T47D (cell line): Measurements from ENCODE around the gene SF1.

ENCODE experiments used
- DNase-seq, 2 experiments: peaks; one replicate each; pipeline versions ENCODE4 v3.0.0 to v3.0.0-alpha.2; 2011 to 2012; ENCODE audit warnings: low read depth in 1 of 2, low spot score in 1 of 2
- JUND ChIP-seq: IDR thresholded peaks from 2 replicates; pipeline ENCODE4 v1.6.1; 2012; ENCODE audit warnings: low read depth
- in situ Hi-C: cut with HindIII; loops from 2 replicates; pipeline ENCODE4 v1.10.0; 2016; ENCODE audit warnings: low sequenced_read_pairs, low pct_unique_long_range_greater_than_20kb

SF1 gene

GRCh38 chr11:64726211-64726641 is 52.1 kb downstream of the SF1 start:
- DNase-seq = no peak
- no peak for TF ChIP-seq JUND
- in situ Hi-C loops = no loop called here

- TF ChIP-seq JUND = no peak
- in situ Hi-C loops = no loop called here
- no peak for DNase-seq
Measured at GRCh38 chr11:64724863-64725532, 53.3 kb downstream of the SF1 start.

- no peak for TF ChIP-seq JUND
- DNase-seq = no peak
- in situ Hi-C loops = no loop called here
Measured at GRCh38 chr11:64723907-64724862, 54.2 kb downstream of the SF1 start.

- no peak for TF ChIP-seq JUND
- in situ Hi-C loops = no loop called here
- peak; percentile 95 to 100 for DNase-seq
Measured at GRCh38 chr11:64723117-64723906, 55.0 kb downstream of the SF1 start, which contains the start of gene NRXN2. NRXN2 (minus strand) TSS chr11:64723197; CDS start chr11:64713699, 9,498 bp downstream.

- in situ Hi-C loops = no loop called here
- DNase-seq = no peak
- TF ChIP-seq JUND = no peak
Measured at GRCh38 chr11:64722141-64723065, 55.9 kb downstream of the SF1 start.

- TF ChIP-seq JUND = no peak
- no peak for DNase-seq
- in situ Hi-C loops = no loop called here
Measured at GRCh38 chr11:64721359-64721699, 57.0 kb downstream of the SF1 start.

GRCh38 chr11:64720640-64721358 is 57.5 kb downstream of the SF1 start:
- DNase-seq = no peak
- in situ Hi-C loops = no loop called here
- TF ChIP-seq JUND = no peak

GRCh38 chr11:64720167-64720566 is 58.2 kb downstream of the SF1 start:
- in situ Hi-C loops = no loop called here
- no peak for DNase-seq
- no peak for TF ChIP-seq JUND

- in situ Hi-C loops = no loop called here
- DNase-seq = no peak
- no peak for TF ChIP-seq JUND
Measured at GRCh38 chr11:64719406-64719805, 58.9 kb downstream of the SF1 start.

- in situ Hi-C loops = no loop called here
- DNase-seq = no peak
- TF ChIP-seq JUND = no peak
Measured at GRCh38 chr11:64718780-64719124, 59.6 kb downstream of the SF1 start.

GRCh38 chr11:64718084-64718779 is 60.1 kb downstream of the SF1 start:
- in situ Hi-C loops = no loop called here
- no peak for TF ChIP-seq JUND
- no peak for DNase-seq
